ENCODE results near the gene LY6G5C.
A peak's percentile ranks its signal among the peaks of the same experiment; 100 is the strongest.

The LY6G5C gene, protein sequence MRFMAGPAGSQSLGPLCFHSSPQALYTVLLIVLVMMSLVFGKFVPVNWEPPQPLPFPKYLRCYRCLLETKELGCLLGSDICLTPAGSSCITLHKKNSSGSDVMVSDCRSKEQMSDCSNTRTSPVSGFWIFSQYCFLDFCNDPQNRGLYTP

DNA sequence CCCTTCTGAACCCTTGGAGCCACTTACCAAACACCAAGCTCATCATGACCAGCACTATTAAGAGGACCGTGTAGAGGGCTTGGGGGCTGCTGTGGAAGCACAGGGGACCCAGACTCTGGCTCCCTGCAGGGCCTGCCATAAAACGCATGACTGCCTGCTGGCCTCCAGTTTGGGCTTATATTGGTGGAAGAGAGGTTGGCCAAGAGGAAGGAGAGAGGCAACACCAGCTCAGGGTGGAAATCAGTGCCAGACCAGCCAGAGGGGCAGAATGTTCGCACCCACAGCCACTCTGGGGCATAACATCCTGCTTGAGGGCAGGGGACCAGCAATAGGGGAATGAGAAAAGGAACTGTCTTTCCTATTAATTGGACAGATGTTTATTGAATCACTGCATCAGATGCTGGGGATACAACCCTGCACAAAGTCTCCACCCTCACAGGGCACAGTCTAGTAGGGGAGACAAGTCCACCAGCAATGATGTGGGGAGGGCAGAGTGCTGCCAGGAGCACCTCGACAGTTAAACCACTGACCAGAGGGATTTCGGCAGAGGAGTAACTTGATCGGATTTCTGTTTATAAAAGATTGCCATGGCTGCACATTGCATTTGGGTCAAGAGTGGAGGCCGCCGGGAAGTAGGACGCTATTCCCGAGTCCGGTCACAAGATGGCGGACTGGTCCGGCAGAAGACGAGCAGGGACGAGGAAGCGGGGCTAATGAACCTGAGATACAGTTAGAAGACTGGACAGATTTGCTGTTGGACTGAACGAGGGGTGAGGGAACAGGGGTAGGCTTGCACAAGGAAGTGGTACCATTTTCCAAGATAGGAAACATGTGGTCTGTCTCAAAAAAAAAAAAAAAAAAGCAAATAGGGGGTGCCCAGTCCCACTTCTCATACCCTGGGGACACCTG, at the start of gene LY6G5C:
TSS of gene LY6G5C (minus strand) at position 842 of the 909 bp plus-strand sequence. CDS start at position 148, 694 bp downstream.
- DNase-seq (ENCODE audit: low spot score): peak; percentile 94

DNA sequence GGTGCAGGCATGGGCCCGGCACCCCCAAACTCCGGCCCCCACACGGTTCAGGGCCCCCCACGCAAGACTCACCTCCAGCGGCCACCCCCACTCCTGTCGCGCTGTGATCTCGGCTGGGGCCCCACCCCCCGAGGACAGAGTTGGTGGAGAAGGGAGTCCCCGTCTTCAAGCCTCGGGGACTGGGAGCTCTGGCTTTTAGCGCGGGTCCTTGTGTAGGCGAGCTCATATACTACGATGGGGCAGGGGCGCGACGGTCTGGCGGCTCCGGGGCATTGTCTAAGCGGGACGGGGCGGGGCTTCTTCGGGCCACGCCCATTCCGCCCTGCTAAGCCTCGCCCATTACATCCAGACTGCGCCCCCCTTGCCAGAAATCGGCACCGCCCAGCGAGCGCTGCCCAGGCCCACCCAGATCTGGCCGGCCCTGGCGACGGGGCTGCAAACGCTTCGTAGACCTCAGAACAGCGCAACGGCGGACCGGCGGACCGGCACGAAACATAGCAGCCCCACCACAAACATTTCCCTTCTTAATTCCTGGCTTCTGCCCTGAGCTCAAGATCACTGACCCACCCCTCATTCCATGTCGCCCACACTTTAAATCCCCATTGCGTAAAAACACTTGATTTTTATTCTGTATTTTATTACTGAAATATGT, 49.2 kb upstream of the LY6G5C start:
- peak; percentile 90 for DNase-seq (ENCODE audit: low spot score)

DNA sequence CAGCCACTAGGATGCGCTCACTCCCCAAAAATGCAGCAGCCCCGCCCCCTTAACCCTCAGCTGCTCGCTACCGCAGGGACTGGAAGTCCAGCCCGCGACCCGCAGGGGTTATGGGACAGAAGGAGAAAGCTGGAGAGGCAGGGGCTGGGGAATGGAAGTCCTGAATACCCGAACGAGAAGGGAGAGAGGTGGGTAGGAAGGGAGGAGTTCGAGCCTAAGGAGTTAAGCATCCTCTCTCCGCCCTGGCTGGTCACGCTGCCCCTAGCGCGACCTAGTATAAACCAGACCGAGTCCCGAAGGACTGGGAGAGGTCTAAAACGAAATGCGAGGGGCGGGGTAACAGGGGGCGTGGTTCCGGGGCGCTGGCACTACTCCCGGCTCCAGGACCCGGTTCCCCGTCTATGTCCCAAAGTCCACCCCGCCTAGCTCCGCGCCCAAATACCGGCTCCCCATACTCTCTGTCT, 48.7 kb upstream of the LY6G5C start:
- peak; percentile 89 for DNase-seq (ENCODE audit: low spot score)

DNA sequence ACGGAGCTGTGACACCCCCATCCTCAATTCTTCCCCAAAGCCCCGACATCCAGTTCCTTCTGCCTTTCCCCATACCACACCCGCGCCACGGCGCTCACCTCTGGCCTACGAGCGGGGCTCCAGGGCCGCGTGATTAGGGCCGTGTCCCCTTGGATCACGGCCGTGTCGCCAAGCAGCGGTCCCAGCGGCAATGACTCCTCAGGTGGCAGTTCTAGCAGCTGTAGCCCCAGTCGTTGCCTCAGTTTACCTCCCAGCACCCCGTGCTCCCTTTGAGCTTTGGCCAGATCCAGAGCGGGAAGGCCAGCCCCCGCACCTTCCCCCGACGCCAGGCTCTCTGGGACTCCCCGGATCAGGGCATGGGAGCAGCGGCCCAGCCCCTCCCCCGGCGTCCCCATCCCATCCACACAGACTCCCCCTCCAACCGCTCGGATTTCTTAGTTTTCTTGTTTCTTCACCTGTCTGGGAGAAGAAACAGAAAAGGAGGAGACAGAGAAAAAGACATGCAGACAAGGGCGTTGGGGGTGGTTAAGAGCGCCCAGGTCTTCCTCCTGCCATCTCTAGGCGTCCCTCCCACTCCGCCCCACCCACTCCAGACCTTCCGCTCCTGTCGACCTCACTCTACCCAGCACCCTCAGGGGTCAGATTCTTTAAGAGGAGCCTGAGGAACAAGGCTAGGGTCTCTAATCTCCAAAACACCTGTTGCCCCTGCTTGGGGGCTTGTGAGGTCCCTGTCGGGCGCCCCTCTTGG, 48.1 kb upstream of the LY6G5C start, which contains the start of gene DDAH2:
TSS of gene DDAH2 (minus strand) at position 533 of the 748 bp plus-strand sequence. CDS start at position 395, 138 bp downstream.
- DNase-seq (ENCODE audit: low spot score): no peak

DNA sequence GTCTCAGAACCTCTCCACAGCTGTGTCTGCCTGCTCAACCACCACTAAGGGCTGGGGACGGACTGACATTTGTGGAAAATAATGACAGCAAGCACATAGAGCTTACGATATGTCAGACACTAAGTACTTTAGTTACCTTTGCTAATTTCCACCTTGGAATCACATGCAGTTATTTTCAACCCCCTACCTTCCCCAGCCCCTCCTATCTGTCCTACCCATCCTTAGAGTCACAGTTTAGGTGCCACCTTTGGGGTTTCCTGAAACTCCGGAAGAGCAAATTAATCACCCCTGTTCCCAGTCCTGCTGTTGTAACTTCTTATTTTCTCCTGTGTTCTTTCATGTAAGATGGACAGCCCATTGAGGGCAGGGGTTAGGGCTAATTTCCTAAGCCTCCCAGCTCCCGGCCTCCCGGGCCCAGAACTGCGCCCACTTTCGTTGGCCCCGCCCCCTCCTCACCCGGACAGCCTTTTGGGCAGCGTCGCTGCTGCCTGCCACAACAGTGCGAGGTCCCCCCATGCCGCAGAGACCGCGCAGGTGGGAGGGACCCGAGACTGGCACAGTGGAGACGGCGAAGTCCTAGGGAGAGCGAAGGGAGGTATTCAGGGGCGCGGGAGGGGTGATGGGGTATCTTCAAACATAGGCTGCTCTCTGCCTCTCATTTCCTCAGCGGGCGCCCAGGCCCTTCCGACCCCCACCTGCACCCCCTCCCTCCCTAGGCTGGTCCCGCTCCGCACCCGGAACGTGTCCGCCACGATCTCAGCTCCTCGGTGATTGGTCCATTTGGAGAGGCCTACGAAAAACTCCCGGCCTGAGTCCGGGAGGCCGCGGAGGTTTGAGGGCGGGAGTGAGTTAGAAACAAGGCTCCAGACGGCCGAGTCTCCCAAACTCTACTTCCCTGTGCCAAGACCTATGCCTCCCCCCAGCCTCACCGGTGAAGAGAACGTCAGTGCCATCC, 47.1 kb upstream of the LY6G5C start:
- DNase-seq (ENCODE audit: low spot score): no peak

DNA sequence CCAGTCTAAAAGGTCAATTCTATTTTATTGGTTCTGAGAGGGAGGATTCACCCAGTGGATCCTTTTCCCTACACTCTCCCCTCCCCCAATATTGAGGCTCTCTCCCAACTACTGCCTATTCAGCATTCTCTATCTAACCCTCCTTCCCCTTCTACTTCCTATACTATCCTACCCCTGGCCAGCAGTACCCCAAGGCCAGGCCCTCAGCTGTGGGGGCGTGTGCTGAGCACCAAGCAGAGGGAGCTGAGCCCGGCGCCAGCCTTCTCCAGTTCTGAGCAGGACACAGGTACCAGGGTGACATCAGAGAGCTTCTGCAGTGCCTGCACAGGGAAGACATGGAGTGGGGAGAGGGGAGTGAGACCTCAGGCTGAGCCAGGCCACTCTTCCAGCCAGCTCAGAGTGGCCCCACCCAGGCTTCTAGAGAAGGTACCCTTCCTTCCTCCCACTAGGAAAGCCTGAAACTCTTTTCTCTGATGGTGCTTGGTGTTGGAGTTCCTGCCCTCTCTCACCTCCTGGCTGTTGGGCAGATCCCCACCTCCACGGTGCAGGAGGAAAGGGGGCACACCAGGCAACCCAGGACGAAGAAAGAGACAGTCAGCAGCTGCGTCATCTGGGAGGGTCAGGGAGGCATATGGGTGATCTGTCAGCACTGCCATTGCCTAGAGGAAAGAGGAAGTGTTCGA, 46.3 kb upstream of the LY6G5C start:
- DNase-seq (ENCODE audit: low spot score): no peak

DNA sequence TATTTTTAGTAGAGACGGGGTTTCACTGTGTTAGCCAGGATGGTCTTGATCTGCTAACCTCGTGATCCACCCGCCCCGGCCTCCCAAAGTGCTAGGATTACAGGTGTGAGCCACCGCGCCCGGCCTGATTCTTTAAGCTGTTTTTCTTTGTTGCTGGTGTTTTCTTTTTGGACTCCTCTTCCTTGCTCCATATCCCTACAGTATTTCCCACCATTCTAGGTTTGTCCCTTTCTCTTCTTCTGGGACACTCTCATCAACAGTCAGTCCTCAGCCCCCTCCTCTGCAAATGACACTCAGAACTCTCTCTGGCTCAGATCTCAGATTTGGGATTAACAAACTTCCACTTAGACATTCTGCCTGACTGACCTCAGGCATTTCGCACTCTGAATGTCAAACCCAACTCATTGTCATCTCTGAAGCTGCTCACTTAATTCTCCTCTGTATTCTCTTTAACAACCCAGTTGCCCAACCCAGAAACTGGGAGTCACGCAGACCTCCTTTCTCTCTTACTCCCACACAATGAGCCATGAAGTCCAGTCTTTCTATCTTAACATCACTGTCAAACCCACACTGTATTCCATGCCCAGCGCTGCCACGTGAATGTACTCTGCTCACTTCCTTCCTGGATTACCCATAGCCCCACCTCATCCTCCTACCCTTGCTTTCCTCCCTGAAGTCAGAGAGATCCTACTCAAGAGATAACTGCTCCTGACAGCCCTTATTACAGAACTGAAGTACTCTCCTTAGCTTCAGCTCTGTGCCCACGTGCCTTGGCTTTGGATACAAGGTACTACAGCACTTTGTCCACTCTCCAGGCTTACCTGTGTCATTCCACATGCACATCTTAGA, 44.9 kb upstream of the LY6G5C start:
- DNase-seq (ENCODE audit: low spot score): no peak

DNA sequence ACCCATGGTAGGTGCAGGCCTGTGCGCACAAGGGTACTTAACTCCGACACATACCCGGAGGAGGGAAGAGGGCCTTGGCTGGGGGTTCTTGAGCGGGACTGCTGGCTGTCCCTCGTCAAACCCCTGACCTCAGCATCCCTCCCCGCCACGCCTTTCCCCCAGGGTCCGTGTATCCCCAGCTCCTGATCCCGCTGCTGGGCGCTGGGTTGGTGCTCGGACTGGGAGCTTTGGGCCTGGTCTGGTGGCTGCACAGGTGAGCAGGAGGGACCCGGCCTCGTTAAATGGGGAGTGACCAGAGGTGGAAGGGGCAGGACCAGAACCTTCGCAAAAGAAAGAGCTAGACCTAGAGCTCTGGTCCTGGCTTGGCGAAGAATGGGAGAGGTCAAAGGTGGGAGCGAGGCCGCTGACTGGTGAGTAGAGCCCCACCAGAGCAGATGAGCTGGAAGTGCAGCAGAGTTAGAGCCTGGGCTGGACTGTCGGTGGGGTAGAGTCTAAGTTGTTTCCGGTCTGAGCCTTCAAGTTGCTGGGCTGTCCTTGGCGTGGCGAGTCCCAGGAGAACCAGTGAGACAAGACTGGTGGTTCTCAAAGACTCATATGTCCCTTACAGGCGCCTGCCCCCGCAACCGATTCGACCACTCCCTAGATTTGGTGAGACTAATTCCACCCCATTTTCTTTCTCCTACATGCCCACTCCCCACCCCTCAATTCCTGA, 43.3 kb upstream of the LY6G5C start:
- DNase-seq (ENCODE audit: low spot score): no peak

DNA sequence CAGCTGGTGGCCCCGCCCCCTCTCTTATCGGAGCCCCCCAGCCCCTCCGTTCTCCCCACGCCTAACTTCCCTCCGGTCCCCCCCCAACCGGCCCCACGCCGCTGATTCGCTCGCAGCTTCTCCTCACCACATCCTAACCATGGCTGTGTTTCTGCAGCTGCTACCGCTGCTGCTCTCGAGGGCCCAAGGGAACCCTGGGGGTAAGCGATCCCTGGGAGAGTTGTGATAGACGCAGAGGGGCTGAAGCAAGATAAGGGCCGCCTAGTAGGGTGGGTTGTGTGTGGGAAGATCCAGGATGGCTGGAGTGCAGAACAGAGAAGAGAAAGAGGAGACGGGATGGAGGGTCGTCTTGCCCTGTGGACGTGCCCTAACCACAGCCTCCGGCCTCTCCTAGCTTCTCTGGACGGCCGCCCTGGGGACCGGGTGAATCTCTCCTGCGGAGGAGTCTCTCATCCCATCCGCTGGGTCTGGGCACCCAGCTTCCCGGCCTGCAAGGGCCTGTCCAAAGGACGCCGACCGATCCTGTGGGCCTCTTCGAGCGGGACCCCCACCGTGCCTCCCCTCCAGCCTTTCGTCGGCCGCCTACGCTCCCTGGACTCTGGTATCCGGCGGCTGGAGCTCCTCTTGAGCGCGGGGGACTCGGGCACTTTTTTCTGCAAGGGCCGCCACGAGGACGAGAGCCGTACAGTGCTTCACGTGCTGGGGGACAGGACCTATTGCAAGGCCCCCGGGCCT, 42.5 kb upstream of the LY6G5C start, which contains the start of gene MPIG6B:
TSS of gene MPIG6B (plus strand) at position 129 of the 735 bp plus-strand sequence. CDS start at position 140, 11 bp downstream.
- no peak for DNase-seq (ENCODE audit: low spot score)

DNA sequence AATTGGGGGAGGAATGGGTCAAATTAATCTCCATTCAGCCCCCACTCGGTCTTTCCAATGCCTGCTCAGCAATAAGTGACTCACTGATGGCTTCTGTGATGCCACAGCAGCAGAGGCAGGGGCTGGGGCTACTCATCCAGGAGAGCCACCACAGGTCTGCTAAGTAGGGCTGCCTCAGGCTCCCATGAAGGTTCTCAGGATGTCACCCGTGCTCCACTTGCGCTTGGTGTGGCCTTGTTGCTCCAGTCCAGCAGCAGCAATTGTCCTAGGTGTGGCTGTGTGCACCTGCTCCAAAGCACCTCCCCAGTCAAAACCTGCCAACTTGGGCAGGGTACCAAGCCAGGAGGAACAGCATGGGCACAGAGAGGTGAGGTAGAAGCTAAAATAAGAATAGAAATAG, 41.3 kb upstream of the LY6G5C start:
- no peak for DNase-seq (ENCODE audit: low spot score)

DNA sequence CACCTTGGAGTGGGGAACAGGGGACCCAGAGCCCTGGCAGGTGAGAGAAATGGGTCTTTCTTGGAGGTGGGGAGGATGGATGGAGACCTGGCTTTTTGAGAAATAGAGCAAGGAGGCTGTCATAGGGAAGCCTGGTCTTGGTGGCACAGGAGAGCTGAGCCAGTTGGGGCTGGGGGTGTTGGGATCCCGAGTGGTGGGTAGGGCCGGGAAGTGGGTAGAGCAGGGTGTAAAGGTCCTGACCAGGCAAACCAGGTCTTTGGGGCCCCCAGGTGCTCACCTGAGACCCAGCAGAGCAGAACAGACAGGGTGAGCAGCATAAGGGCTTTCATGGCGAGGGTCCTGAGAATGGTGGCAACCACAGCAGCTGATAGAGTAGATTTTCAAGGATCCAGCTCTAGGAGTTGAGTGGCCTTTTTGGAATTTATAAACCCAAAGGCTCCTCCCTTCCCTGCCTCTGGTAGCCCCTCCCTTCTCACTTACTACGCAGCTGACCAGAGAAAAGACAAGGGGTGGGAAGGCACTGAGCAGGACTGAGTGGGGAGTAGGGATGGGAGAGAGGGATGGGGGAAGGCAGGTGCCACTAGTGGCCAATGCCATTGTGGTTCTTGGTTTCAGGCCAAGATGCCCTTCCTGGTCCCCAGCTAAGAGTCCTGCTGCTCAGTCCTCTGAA, 40.6 kb upstream of the LY6G5C start, which contains the start of gene LY6G6C:
TSS of gene LY6G6C (minus strand) at position 396 of the 670 bp plus-strand sequence. CDS start at position 329, 67 bp downstream.
- DNase-seq (ENCODE audit: low spot score): no peak

DNA sequence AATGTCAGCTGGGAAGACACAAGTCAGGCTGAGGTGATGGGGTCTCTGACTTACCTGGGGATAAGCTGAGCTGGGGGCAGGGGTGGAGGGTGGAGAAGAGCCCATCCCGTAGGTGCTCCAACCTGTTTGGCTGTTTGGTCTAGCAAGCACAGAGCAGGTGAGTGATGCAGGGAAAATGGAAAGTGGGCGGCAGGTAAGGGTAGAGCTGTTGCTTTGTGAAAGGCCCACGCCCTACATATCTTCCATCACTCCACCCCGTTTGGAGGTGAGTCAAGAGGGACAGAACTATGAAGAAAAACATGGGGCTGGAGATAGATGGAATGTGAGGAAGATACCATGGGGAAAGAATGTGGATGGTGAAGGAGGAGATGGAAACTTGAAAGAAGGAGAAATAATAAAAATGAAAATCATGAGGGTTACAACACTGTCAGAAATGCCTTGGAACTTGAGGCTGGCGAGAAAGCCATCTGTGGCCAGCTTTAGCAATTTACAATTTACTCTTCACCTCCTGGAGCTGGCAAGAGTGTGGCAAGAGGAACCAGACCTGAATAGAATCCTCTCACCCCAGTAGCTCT, 39.4 kb upstream of the LY6G5C start:
- no peak for DNase-seq (ENCODE audit: low spot score)

DNA sequence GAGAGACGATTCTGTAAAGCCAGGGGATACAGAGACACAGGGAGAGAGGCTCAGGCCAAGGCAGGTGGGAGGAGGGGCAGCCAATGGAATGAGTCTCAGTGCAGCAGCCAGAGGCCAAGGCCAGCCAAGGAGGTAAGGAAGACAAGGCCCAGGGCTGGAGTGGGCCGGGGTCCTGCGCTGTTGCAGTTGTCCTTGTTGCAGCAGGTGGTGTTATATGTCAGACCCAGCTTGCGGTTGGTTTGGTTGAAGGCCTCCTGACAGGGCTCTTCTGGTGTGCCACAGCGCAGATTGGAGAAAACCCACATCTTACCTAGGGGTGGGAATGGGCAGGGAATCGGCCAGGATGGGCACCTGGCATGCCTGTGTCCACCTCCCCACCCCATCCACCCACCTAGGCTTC, 38.1 kb upstream of the LY6G5C start:
- no peak for DNase-seq (ENCODE audit: low spot score)

DNA sequence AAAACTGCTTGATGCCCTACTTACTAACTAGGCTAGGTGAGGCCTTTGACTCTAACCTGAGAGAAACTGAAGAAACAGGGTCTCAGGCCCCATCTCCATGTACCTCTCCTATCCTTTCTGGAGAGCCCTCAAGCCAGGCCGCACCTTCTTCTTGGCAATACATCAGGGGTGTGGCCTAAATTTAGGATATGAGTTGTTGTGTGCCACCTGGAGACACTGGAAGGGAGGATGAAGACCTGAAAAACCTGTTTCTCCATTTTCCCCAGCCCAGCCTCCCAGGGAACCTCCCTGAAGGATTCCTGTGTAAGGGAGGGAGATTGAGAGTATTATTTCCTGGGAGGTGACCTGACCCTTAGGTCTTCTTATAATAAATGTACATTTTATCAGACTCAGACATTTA, 37.4 kb upstream of the LY6G5C start:
- no peak for DNase-seq (ENCODE audit: low spot score)

DNA sequence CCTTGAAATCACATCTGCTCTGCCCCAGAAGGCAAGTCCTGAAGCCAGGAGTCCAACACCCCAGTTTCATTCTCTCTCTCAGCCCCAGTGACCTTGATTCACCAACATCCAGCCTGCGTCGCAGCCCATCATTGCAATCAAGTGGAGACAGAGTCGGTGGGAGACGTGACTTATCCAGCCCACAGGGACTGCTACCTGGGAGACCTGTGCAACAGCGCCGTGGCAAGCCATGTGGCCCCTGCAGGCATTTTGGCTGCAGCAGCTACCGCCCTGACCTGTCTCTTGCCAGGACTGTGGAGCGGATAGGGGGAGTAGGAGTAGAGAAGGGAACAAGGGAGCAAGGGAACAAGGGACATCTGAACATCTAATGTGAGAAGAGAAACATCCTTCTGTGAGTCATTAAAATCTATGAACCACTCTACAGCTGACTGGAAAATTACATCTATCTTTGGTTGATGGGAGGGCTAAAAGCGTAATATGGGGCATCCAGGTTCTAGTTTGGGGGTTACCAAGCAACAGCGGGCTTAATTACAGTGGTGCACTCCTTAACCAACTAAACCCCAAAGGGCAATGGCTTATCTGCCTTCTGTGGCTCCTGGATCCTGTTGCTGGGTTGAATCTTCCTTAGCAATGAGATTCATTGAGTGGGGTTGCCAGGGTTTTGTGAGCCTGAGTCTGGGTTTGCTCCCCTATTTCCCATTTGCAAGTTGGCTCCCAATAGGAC, 36.8 kb upstream of the LY6G5C start:
- DNase-seq (ENCODE audit: low spot score): no peak

Data from RKO (cell line).